Activated CD4-positive, alpha-beta T cell treated with anti-CD3 and anti-CD28 coated beads for 36 hours (primary cell): Measurements from ENCODE around the gene SCLT1. TPM values are rescaled to one million over a fixed set of nuclear protein-coding genes. Genes with fewer than 3 reads are reported as not detected.

Experiments
- ATAC-seq: fragments of 200-7000 bp; cut with Tn5 transposase; one replicate; pipeline ENCODE4 v1.10.0; 2021; ENCODE audit warnings: mild to moderate bottlenecking, moderate library complexity
- CTCF ChIA-PET: fragments of 350-600 bp; sonication (Branson Sonifier 250); formaldehyde crosslinking; loops from one replicate; lab custom pipeline; 2021; ENCODE audit warnings: antibody characterized with exemption; lab: Charles Lee
- POLR2A ChIA-PET: fragments of 350-600 bp; sonication (Branson Sonifier 250); formaldehyde crosslinking; loops from one replicate; lab custom pipeline; 2021; ENCODE audit warnings: antibody characterized with exemption, inconsistent platforms; lab: Charles Lee
- DNase-seq: peaks from one replicate; pipeline ENCODE4 v3.0.0-alpha.2; 2020
- H3K27ac Mint-ChIP-seq: one replicate; pipeline ENCODE4 v1.8.0; 2021; ENCODE audit warnings: mixed read lengths
- H3K27me3 Mint-ChIP-seq: one replicate; pipeline ENCODE4 v1.8.0; 2021; ENCODE audit warnings: mixed read lengths
- H3K36me3 Mint-ChIP-seq: one replicate; pipeline ENCODE4 v1.8.0; 2021; ENCODE audit warnings: low read depth, mixed read lengths
- H3K4me1 Mint-ChIP-seq: one replicate; pipeline ENCODE4 v1.8.0; 2021; ENCODE audit warnings: mixed read lengths
- H3K4me3 Mint-ChIP-seq: one replicate; pipeline ENCODE4 v1.8.0; 2021; ENCODE audit warnings: mild to moderate bottlenecking, moderate library complexity, mixed read lengths
- H3K9me3 Mint-ChIP-seq: one replicate; pipeline ENCODE4 v1.8.0; 2021; ENCODE audit warnings: low read depth, mixed read lengths
- intact Hi-C, 2 experiments: fragments of 100-400 bp; cut with DNase I in 1 of 2; cut with micrococcal nuclease in 1 of 2; formaldehyde crosslinking; loops; one replicate each; pipeline versions ENCODE4 v1.14.2 to v1.15.1; 2022 to 2024; cut with DNase I, micrococcal nuclease
- total RNA-seq, 2 experiments: library from RNA; stranded (reverse); gene quantifications; one replicate each; pipeline ENCODE4 v1.2.3, GENCODE V29; 2021

The SCLT1 gene
- total RNA-seq, 2 experiments from 2014 or later = 18.7 to 19.3 TPM

GRCh38 chr4:129110931-129111330, 17.6 kb upstream of the SCLT1 start:
- ATAC-seq (no peak), DNase-seq (no peak)
- no peaks in the 10 kb centered on the region for H3K4me1 Mint-ChIP-seq
- H3K4me3 Mint-ChIP-seq = no peak overlapping the region
- H3K36me3 Mint-ChIP-seq = peaks cover 2% of the 10 kb centered on the region
- no peaks in the 10 kb centered on the region for H3K27me3 Mint-ChIP-seq
- ChIA-PET CTCF (interaction anchor here (1.2 kb wide), 1 partner anchor 16 kb away, joined by 3 read pairs; no protein-coding TSS in a partner anchor), POLR2A (no interaction called here)
- H3K9me3 Mint-ChIP-seq = no peaks in the 10 kb centered on the region
- intact Hi-C loops = no loop called here
- H3K27ac Mint-ChIP-seq = no peak overlapping the region

GRCh38 chr4:129109965-129110824, 16.9 kb upstream of the SCLT1 start:
- no peak for ATAC-seq
- DNase-seq = no peak
- Mint-ChIP-seq H3K4me1 (no peaks in the 10 kb centered on the region), H3K27ac (no peak overlapping the region), H3K36me3 (peaks cover 2% of the 10 kb centered on the region), H3K27me3 (no peaks in the 10 kb centered on the region), H3K4me3 (no peak overlapping the region), H3K9me3 (no peaks in the 10 kb centered on the region)
- ChIA-PET CTCF (interaction anchor here (0.7 to 1.2 kb wide), 2 partner anchors 13 to 16 kb away, joined by 3 read pairs; no protein-coding TSS in a partner anchor), POLR2A (no interaction called here)
- intact Hi-C loops = loop anchor here in 1 of 2 experiments (10.0 kb wide), 1 partner anchor 555 kb away; no protein-coding TSS in a partner anchor

DNA sequence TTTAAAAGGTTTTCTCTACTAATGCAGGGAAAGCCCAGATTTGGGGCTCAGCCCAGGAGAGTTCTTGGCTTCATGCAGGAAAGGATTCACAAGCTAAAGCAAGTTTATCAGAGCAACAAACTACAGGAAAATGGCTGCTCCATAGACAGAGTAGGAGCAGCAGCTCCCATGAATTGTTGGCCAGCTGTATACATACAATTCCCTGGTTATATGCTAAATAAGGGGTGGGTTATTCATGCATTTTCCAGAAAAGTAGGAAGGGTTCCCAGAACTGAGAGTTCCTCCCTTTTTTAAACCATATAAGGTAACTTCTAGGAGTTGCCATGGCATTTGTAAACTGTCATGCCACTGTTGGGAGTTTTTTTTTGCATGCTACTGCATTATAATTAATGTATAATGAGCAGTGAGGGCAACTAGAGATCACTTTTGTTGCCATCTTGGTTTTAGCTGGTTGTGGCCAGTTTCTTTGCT, 5.2 kb upstream of the SCLT1 start:
- Mint-ChIP-seq H3K9me3 (no peaks in the 10 kb centered on the region), H3K4me3 (no peak overlapping the region), H3K27me3 (no peaks in the 10 kb centered on the region), H3K36me3 (peaks cover 4% of the 10 kb centered on the region), H3K4me1 (peaks cover 14% of the 10 kb centered on the region), H3K27ac (no peak overlapping the region)
- intact Hi-C loops = no loop called here
- DNase-seq (no peak), ATAC-seq (no peak)
- ChIA-PET POLR2A (no interaction called here), CTCF (interaction anchor here (0.7 kb wide), 1 partner anchor 315 kb away, joined by 5 read pairs; no protein-coding TSS in a partner anchor)

DNA sequence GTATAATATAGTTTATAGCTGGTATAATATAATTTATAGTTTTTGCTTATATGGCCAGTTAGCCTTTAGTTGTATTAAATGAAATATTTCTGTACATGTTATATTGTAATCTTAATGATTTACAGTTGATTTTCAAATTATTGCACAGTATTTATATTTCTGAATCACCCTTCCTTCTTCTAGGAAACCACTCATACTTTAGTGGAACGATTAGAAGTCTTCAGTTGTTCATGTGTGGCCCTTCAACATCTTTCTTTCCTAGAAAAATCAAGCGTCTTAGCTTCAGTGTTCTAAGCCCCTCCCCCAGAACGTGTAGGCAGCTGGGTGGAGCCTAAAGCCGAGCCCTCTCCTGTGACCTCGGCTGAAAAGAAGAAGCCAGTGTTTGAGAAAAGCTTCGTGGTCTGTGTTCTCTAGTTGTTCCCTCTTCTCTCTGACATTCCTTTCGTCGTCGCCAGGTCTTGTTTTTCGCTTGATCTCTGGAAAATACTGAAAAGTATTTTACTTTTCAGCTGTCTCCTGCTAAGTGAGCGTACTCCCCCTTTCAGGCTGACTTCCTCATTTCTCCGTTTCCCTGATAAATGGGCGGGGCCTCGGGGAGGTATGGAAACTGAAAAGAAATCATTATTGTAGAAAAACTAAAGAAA, 2.6 kb upstream of the SCLT1 start, which contains the start of gene C4orf33:
C4orf33 (plus strand) TSS at position 342 of the 644 bp plus-strand sequence. CDS start 6,459 bp downstream, outside the sequence.
- ATAC-seq = peak; percentile 70
- Mint-ChIP-seq H3K27me3 (no peaks in the 10 kb centered on the region), H3K36me3 (no peaks in the 10 kb centered on the region), H3K9me3 (no peaks in the 10 kb centered on the region), H3K27ac (peak within 1 kb of the TSS; percentile 94), H3K4me1 (peaks cover 14% of the 10 kb centered on the region), H3K4me3 (peak within 1 kb of the TSS; percentile 87)
- POLR2A ChIA-PET = no interaction called here
- CTCF ChIA-PET = interaction anchor here (1.0 kb wide), 1 partner anchor 61 kb away, joined by 3 read pairs; no protein-coding TSS in a partner anchor
- DNase-seq = peak; percentile 88
- intact Hi-C loops = loop anchor here in 1 of 2 experiments (1.0 to 2.0 kb wide), 2 partner anchors 1035 to 1131 kb away; partner anchors contain the start of genes ABHD18, LARP1B and MFSD8

GRCh38 chr4:129094347-129094746, 1.0 kb upstream of the SCLT1 start:
- H3K4me3 Mint-ChIP-seq = no peak overlapping the region

DNA sequence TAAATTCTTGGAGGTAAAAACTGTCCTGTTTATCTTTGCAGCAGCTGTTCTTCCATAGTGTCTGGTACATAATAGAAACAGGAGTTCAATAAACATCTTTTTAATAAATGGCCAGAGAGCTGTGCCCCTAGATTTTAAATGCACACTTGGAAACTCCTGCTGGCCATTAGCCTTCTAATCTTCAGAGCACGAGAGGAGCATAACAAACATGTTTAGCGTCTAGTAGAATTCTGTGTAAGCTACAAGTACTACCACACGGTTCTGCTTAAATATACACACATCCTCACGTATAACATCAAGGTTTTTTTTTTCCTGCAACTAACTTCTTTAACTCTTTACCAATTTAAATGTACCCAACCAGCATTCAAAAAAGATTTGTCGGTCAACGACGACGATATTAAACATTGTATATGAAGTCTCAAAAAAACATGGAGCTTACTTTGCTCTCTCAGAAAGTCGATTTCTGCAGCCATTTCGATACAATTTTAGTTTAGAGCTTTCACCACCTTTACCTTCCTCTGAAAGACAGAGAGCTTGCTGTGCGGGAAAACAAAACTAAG, 628 bp downstream of the SCLT1 start:
- ChIA-PET CTCF (interaction anchor here (0.5 to 1.4 kb wide), 6 partner anchors 33 to 887 kb away, joined by 3 to 4 read pairs (median 3); no protein-coding TSS in a partner anchor), POLR2A (interaction anchor here (0.6 to 1.7 kb wide), 4 partner anchors 13 to 804 kb away, joined by 3 to 13 read pairs (median 4); no protein-coding TSS in a partner anchor)
- Mint-ChIP-seq H3K36me3 (peaks cover 3% of the 10 kb centered on the region), H3K4me3 (no peak overlapping the region), H3K27me3 (no peaks in the 10 kb centered on the region), H3K27ac (no peak overlapping the region), H3K9me3 (no peaks in the 10 kb centered on the region), H3K4me1 (peaks cover 30% of the 10 kb centered on the region)
- ATAC-seq = no peak
- intact Hi-C loops = loop anchor here (1.0 to 5.0 kb wide), 8 partner anchors 230 to 1210 kb away; partner anchors contain the start of genes ABHD18 (in 1 of the 2), MFSD8 (in 1 of the 2) and PLK4 (in 1 of the 2)
- DNase-seq = no peak

More at GRCh38 chr4:129094347-129094746, 1.0 kb upstream of the SCLT1 start:
- CTCF ChIA-PET = interaction anchor here (0.7 kb wide), 2 partner anchors 16 to 23 kb away, joined by 3 read pairs; no protein-coding TSS in a partner anchor
- no peaks in the 10 kb centered on the region for H3K9me3 Mint-ChIP-seq
- POLR2A ChIA-PET = interaction anchor here (0.5 to 1.7 kb wide), 3 partner anchors 12 to 791 kb away, joined by 3 to 13 read pairs (median 3); no protein-coding TSS in a partner anchor
- H3K27me3 Mint-ChIP-seq = no peaks in the 10 kb centered on the region
- DNase-seq = no peak
- peaks cover 3% of the 10 kb centered on the region for H3K36me3 Mint-ChIP-seq
- peak overlapping the region; percentile 35 for H3K27ac Mint-ChIP-seq
- H3K4me1 Mint-ChIP-seq = peaks cover 17% of the 10 kb centered on the region
- intact Hi-C loops = loop anchor here (2.0 to 5.0 kb wide), 3 partner anchors 902 to 1212 kb away; partner anchors contain the start of genes LARP1B (in 1 of the 2) and PLK4 (in 1 of the 2)
- ATAC-seq = no peak

- no peak overlapping the region for H3K27ac Mint-ChIP-seq
- intact Hi-C loops = no loop called here
- no peaks in the 10 kb centered on the region for H3K27me3 Mint-ChIP-seq
- H3K36me3 Mint-ChIP-seq = peaks cover 10% of the 10 kb centered on the region
- ChIA-PET CTCF (interaction anchor here (0.7 kb wide), 1 partner anchor 42 kb away, joined by 3 read pairs; no protein-coding TSS in a partner anchor), POLR2A (no interaction called here)
- peaks cover 36% of the 10 kb centered on the region for H3K4me1 Mint-ChIP-seq
- DNase-seq (no peak), ATAC-seq (no peak)
- no peak overlapping the region for H3K4me3 Mint-ChIP-seq
- H3K9me3 Mint-ChIP-seq = peaks cover 3% of the 10 kb centered on the region
Measured at GRCh38 chr4:129087516-129087915, 5.8 kb downstream of the SCLT1 start.

DNA sequence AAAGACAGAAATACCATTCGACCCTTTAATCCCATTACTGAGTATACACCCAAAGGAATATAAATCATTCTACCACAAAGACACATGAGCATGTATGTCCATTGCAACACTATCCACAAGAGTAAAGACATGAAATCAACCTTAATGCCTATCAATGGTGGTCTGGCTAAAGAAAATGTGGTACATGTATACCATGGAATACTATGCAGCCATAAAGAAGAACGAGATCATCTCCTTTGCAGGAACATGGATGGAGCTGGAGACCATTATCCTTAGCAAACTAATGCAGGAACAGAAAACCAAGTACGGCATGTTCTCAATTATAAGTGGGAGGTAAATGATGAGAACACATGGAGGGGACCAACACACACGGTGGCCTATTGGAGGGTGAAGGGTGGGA, 7.9 kb downstream of the SCLT1 start:
- Mint-ChIP-seq H3K36me3 (peaks cover 27% of the 10 kb centered on the region), H3K4me1 (peaks cover 40% of the 10 kb centered on the region), H3K9me3 (peaks cover 9% of the 10 kb centered on the region), H3K27me3 (no peaks in the 10 kb centered on the region), H3K4me3 (no peak overlapping the region), H3K27ac (no peak overlapping the region)
- CTCF ChIA-PET = interaction anchor here (0.5 kb wide), 1 partner anchor 12 kb away, joined by 3 read pairs; no protein-coding TSS in a partner anchor
- intact Hi-C loops = no loop called here
- ATAC-seq = no peak
- DNase-seq = no peak
- POLR2A ChIA-PET = interaction anchor here (0.7 kb wide), 1 partner anchor 19 kb away, joined by 3 read pairs; no protein-coding TSS in a partner anchor

DNA sequence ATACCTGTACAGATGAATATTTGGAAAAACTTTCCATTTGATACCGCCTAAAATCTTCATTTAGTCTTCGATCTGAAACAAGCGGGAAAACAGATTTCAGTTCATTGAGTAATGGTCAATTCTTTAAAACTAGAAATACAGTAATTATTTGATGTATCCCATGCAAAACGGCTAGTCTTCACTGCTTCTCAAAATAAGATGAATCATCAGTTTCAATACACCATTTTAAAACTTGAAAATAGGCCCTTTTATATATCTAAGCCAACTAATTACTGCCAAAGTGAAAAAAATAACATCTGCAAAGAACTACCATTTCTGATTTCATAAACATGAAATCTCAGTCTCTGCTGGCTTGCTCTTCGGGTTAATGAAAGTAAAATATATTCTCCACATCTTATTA, 11.0 kb downstream of the SCLT1 start:
- peaks cover 24% of the 10 kb centered on the region for H3K4me1 Mint-ChIP-seq
- no peaks in the 10 kb centered on the region for H3K27me3 Mint-ChIP-seq
- H3K27ac Mint-ChIP-seq = no peak overlapping the region
- H3K36me3 Mint-ChIP-seq = peaks cover 52% of the 10 kb centered on the region
- CTCF ChIA-PET = no interaction called here
- intact Hi-C loops = no loop called here
- DNase-seq = no peak
- no peak for ATAC-seq
- no peak overlapping the region for H3K4me3 Mint-ChIP-seq
- POLR2A ChIA-PET = interaction anchor here (0.7 kb wide), 1 partner anchor 12 kb away, joined by 3 read pairs; no protein-coding TSS in a partner anchor
- peaks cover 10% of the 10 kb centered on the region for H3K9me3 Mint-ChIP-seq

- Mint-ChIP-seq H3K4me1 (peaks cover 17% of the 10 kb centered on the region), H3K27ac (no peak overlapping the region), H3K36me3 (peaks cover 57% of the 10 kb centered on the region), H3K4me3 (no peak overlapping the region), H3K27me3 (no peaks in the 10 kb centered on the region), H3K9me3 (peaks cover 10% of the 10 kb centered on the region)
- CTCF ChIA-PET = no interaction called here
- intact Hi-C loops = no loop called here
- no peak for ATAC-seq
- no peak for DNase-seq
- POLR2A ChIA-PET = interaction anchor here (0.6 kb wide), 1 partner anchor 13 kb away, joined by 3 read pairs; no protein-coding TSS in a partner anchor
Measured at GRCh38 chr4:129080129-129080528, 13.2 kb downstream of the SCLT1 start.
